ENCODE measurements around the gene KBTBD2.
A peak's percentile ranks its signal among the peaks of the same experiment; 100 is the strongest.
"Not testable (repeated sequence)": the region's sequence is repeated elsewhere in the genome, so short reads cannot be mapped to it uniquely, and the experiment has no call there.

Gene KBTBD2

DNA sequence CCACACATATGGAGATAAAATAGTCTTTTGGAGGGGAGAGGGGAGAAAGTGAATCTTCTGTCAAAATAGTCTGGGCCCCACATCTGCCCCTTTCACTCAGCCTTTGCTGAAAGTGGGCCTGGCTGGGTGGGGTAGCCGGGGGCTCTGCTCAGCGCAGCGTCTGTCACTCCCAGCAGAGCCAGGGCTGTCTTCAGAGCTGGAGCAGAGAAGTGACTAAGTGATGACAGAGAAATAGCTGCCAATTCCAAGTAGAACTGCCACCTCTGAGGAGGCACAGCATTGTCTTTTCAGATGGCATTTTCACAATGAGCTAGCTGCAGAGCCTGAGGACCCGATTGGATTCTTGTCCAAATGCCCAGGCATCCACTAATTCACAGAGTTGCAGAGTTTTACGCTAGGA lies 34.5 kb downstream of the KBTBD2 start:
- DNase-seq (ENCODE audit: low read depth in 1 of 2, low spot score in 1 of 2) = not testable (repeated sequence)

- not testable (repeated sequence) for DNase-seq (ENCODE audit: low read depth in 1 of 2, low spot score in 1 of 2)
Observed at GRCh38 chr7:32855837-32856775, 35.5 kb downstream of the KBTBD2 start.

DNA sequence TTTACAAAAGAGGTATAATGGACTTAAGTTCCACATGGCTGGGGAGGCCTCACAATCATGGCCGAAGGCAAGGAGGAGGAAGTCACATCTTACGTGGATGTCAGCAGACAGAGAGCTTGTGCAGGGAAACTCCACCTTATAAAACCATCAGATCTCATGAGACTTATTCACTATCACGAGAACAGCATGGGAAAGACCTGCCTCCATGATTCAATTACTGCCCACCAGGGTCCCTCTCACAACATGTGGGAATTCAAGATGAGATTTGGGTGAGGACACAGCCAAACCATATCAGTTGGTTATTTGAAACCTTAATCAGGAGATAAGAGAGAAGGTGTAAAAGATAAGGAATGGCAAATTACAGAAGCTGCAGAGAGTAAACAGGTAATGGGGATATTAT lies 40.9 kb downstream of the KBTBD2 start:
- not testable (repeated sequence) for DNase-seq (ENCODE audit: low read depth in 1 of 2, low spot score in 1 of 2)

DNA sequence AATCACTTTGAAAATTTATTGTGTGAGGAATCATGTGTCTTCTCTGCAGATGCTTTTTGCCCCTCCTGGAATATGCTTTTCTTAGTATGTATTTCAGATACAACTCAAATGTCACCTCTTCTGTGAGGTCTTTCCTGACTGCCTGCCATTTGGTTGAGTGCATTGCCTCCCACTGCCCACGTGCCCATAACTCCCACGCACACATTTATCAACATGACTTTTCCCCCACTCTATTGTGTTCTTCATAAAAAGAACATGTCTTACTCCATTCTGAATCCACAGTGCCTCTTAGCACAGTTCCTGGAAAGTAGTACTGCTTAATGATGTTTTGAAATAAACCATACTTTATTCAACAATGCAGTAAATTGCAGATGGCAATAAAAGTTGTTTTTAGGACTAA lies 42.9 kb downstream of the KBTBD2 start:
- DNase-seq (ENCODE audit: low read depth in 1 of 2, low spot score in 1 of 2) = not testable (repeated sequence)

DNA sequence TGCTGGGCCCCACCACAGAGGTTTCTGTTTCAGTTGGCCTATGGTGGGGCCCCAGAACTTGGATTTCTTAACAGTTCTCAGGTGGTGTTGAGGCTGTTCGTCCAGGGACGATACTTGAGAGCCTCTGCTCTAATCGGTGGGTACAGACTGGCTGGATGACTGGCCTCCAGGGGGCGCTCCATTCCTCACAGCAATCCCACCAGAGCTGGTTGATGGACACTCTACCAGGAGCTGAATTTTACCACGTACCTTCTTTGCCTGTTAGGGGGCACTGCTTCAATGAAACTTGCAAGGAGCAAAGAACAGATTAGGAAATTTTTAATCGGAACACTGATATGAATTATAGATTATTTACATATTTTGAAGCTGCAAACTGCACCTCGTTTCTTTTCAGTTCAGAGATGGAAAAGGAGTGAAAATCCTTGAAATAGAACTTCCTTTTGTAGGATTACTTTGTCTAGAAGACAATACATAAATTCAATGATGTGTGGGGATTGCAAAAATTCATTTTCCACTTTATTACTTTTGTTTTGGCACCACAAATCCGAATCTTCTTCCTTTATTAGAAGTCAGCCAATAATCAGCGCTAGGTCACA lies 44.8 kb downstream of the KBTBD2 start:
- peak; percentile 76 to 86 for DNase-seq (ENCODE audit: low read depth in 1 of 2, low spot score in 1 of 2)

DNA sequence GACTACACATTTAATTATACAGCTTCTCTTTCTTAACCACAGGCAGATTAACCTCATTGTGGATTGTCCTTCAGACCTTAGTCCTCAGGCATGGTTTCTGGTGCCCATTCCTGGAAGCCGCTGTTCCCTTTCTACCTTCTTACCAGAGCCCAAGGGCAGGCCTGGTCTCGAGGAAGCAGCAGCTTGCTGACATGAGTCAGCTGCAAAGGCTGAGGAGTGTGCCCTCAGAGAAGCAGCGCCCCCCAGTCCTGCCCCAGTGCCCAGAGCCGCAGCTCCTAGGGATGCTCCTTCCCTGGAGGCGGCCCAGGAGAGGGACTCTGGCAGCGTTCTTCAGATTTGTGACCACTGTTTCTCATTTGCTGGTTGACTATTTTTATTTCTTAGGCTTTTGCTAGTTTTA lies 46.8 kb downstream of the KBTBD2 start:
- not testable (repeated sequence) for DNase-seq (ENCODE audit: low read depth in 1 of 2, low spot score in 1 of 2)

DNA sequence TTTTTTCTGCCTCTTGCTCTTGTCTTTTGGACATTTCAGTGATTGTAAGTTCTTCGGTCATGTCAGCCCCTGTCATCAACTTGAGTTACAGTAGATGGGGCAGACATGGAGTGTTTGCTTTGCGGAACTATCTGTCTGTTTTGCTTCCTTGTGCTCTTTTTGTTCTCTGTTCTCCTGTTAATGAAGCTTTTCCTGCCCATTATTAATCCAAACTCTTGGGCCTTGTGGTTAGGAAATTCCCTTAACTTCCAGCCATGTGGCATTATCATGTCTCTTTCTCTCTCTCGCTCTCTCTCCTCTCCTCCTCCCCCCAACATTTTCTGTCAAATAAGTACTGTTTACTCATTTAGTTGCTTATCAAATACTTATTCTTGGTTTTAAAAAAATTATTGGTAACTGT lies 47.8 kb downstream of the KBTBD2 start:
- DNase-seq (ENCODE audit: low read depth in 1 of 2, low spot score in 1 of 2) = not testable (repeated sequence)

GRCh38 chr7:32839846-32840245 lies 51.7 kb downstream of the KBTBD2 start:
- DNase-seq (ENCODE audit: low read depth in 1 of 2, low spot score in 1 of 2) = not testable (repeated sequence)

DNA sequence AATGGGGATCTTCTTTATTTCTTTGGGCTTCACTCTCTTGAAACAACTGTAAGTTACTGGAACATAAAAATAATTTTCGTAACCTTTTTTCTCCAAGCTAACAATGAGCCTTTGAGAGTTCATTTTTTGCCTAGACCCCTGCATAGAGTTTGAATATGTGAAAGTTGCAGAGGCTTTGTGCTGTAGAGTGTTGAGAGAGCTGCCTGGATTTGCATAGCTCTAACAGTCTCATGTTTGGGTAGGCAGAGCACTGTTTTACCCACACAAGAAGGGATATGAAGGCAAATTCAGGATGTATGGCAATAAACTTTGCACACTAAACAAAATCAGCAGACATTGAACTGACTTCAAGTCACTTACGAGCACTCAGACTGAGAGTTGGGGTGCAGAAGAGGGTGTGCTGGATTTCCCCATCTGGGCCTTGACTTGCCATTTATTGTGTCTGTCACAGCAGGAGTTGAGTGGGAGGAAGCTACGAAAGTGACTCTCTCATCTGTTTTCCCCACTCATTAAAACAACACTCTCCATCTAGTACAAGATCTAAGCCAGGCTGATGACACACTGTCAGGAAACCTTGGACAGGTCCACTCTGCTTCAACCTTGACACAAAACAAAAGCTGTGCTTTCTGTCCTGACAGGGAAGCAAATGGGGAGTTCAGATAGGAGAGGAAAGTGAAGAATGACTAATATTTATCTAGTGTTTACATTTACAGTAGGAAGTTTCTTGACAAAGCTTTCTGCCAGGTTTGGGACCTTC lies 62.4 kb downstream of the KBTBD2 start:
- DNase-seq (ENCODE audit: low read depth in 1 of 2, low spot score in 1 of 2) = not testable (repeated sequence)
